Loucy (cell line): Measurements from ENCODE around the gene TNS3.

Source experiments
- H2AFZ ChIP-seq: fragments of 200-600 bp; sonication (generic); 2 replicates; pipeline ENCODE4 v1.6.0; 2016; ENCODE audit warnings: antibody characterized with exemption, mild to moderate bottlenecking, low read length, moderate library complexity
- H3F3A ChIP-seq: fragments of 200-600 bp; 2 replicates; pipeline ENCODE4 v1.6.0; 2016; ENCODE audit warnings: antibody characterized with exemption, low read depth, mild to moderate bottlenecking
- H3K27me3 ChIP-seq: fragments of 200-600 bp; sonication (generic); 2 replicates; pipeline ENCODE4 v1.6.1; 2014; ENCODE audit warnings: low read length, mild to moderate bottlenecking; ENCODE audit not compliant: insufficient read depth, poor library complexity, severe bottlenecking
- H3K36me3 ChIP-seq: fragments of 200-600 bp; sonication (generic); 2 replicates; pipeline ENCODE4 v1.6.1; 2016; ENCODE audit warnings: low read length; ENCODE audit not compliant: insufficient read depth
- H3K4me1 ChIP-seq: fragments of 200-600 bp; sonication (generic); 2 replicates; pipeline ENCODE4 v1.5.1; 2014; ENCODE audit warnings: low read length, mild to moderate bottlenecking; ENCODE audit not compliant: insufficient read depth, poor library complexity, severe bottlenecking
- H3K4me2 ChIP-seq: fragments of 200-600 bp; sonication (generic); 2 replicates; pipeline ENCODE4 v1.6.0; 2014; ENCODE audit warnings: antibody characterized with exemption, low read length, low read depth, mild to moderate bottlenecking; ENCODE audit not compliant: poor library complexity, severe bottlenecking
- H3K4me3 ChIP-seq: fragments of 200-600 bp; sonication (generic); 2 replicates; pipeline ENCODE4 v1.5.1; 2014; ENCODE audit warnings: low read length, mild to moderate bottlenecking, mixed read lengths; ENCODE audit not compliant: poor library complexity, severe bottlenecking
- H3K79me2 ChIP-seq: fragments of 200-600 bp; sonication (generic); 2 replicates; pipeline ENCODE4 v1.6.1; 2014; ENCODE audit warnings: low read length; ENCODE audit not compliant: insufficient read depth
- H3K9ac ChIP-seq: fragments of 200-600 bp; sonication (generic); 2 replicates; pipeline ENCODE4 v1.6.0; 2014; ENCODE audit warnings: mild to moderate bottlenecking, low read depth, low read length, moderate library complexity; ENCODE audit not compliant: poor library complexity, severe bottlenecking
- H3K9me2 ChIP-seq: fragments of 200-600 bp; sonication (generic); replicated peaks from 2 replicates; pipeline ENCODE4 v1.6.1; 2016; ENCODE audit warnings: low read depth, low read length, mixed read lengths
- H3K9me3 ChIP-seq: fragments of 200-600 bp; sonication (generic); 2 replicates; pipeline ENCODE4 v1.6.1; 2014; ENCODE audit warnings: mild to moderate bottlenecking, antibody characterized with exemption, low read length, low read depth; ENCODE audit not compliant: insufficient read depth
- H4K20me1 ChIP-seq: fragments of 200-600 bp; sonication (generic); 2 replicates; pipeline ENCODE4 v1.6.0; 2014; ENCODE audit warnings: antibody characterized with exemption, low read length, mild to moderate bottlenecking; ENCODE audit not compliant: insufficient read depth, poor library complexity, severe bottlenecking
- EZH2phosphoT487 ChIP-seq: fragments of 200-600 bp; IDR thresholded peaks from 2 replicates; pipeline ENCODE4 v1.6.1; 2018; ENCODE audit warnings: antibody characterized with exemption, mild to moderate bottlenecking, moderate library complexity, borderline replicate concordance
- TF ChIP-seq, protein P1 (sequence below): fragments of 200-600 bp; sonication (generic); conservative IDR thresholded peaks from 2 replicates; pipeline ENCODE4 v1.5.1; 2014; ENCODE audit warnings: mild to moderate bottlenecking, antibody characterized with exemption, low read length

The TNS3 gene

DNA sequence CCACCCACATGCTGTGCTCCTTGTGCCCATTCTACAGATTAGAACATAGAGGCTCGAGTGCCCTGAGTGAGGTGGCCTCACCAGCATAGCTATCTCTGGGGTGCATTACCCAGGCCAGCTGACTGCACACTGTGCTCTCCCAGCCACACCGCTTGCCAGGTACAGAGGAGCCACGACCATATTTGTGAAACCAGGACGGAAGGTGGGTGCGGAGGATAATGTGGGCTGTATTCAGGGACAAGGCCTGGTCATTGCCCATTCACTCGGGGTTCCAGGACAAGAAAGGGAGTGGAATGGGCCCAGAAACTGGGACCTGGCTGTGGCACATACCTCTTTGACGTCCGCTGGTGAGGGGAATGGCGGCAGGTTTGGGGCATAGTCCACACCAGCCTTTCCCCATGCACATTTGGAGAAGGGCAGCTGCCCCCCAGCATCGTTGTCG, 236.0 kb downstream of the TNS3 start:
- TF ChIP-seq, protein P1, sequence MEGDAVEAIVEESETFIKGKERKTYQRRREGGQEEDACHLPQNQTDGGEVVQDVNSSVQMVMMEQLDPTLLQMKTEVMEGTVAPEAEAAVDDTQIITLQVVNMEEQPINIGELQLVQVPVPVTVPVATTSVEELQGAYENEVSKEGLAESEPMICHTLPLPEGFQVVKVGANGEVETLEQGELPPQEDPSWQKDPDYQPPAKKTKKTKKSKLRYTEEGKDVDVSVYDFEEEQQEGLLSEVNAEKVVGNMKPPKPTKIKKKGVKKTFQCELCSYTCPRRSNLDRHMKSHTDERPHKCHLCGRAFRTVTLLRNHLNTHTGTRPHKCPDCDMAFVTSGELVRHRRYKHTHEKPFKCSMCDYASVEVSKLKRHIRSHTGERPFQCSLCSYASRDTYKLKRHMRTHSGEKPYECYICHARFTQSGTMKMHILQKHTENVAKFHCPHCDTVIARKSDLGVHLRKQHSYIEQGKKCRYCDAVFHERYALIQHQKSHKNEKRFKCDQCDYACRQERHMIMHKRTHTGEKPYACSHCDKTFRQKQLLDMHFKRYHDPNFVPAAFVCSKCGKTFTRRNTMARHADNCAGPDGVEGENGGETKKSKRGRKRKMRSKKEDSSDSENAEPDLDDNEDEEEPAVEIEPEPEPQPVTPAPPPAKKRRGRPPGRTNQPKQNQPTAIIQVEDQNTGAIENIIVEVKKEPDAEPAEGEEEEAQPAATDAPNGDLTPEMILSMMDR = no peak
- TF ChIP-seq EZH2phosphoT487 = no peak
- peaks cover 3% of the 10 kb centered on the region; the same call in 1 of the 2 replicates for H3K9me3 ChIP-seq
- no peak overlapping the region for H3K4me2 ChIP-seq
- H3K9me2 ChIP-seq = no peaks in the 10 kb centered on the region
- no peak overlapping the region for H3K4me3 ChIP-seq
- H4K20me1 ChIP-seq = no peaks in the 10 kb centered on the region
- H3F3A ChIP-seq = no peaks in the 10 kb centered on the region
- no peaks in the 10 kb centered on the region for H3K4me1 ChIP-seq
- H2AFZ ChIP-seq = no peak overlapping the region
- no peak overlapping the region for H3K9ac ChIP-seq
- H3K27me3 ChIP-seq = no peaks in the 10 kb centered on the region
- H3K36me3 ChIP-seq = no peaks in the 10 kb centered on the region
- no peaks in the 10 kb centered on the region for H3K79me2 ChIP-seq

DNA sequence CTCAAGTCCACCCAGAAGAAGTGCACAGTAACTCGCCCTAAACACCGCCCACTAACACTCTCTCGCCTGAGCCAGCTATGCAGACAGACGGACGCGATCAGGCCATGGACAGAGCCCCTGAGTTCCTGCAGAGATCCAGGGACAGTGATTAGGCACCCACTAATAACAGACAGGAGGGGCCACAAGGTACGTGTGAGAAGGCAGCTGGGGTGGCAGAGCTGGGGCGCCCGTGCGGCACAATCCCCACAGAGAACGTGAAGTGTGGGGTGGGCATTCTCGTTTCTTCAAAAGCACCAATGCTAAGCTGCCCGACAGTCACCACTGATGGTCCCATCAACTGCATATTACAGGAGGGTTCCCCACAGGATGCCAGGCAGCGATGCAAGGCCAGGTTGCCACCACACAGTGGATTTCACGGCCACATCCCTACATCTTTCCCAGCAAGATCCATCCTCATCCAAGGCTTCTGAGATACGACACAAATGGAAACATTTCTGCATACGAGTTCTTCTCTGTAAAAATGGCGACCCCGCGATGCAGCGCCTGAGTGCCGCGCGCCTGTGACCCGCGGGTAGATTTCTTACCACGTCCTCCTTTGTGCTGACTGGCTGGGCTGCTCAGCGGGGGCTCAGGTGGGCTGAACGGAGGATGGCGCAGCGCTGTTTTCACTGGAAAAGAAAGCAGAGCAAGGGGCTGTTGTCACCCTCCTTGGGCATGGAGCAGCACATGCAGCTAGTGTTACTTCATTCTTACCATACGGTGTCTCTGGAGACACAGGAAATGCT, 237.5 kb downstream of the TNS3 start:
- Histone ChIP-seq H3K4me1 (no peaks in the 10 kb centered on the region), H4K20me1 (no peaks in the 10 kb centered on the region), H2AFZ (no peak overlapping the region), H3K9me2 (no peaks in the 10 kb centered on the region), H3K4me2 (no peak overlapping the region), H3K9me3 (peaks cover 3% of the 10 kb centered on the region; the same call in 1 of the 2 replicates), H3K36me3 (no peaks in the 10 kb centered on the region), H3K27me3 (no peaks in the 10 kb centered on the region), H3K9ac (no peak overlapping the region), H3K79me2 (no peaks in the 10 kb centered on the region), H3K4me3 (no peak overlapping the region), H3F3A (no peaks in the 10 kb centered on the region)
- no peak for TF ChIP-seq EZH2phosphoT487
- TF ChIP-seq, protein P1 = no peak

DNA sequence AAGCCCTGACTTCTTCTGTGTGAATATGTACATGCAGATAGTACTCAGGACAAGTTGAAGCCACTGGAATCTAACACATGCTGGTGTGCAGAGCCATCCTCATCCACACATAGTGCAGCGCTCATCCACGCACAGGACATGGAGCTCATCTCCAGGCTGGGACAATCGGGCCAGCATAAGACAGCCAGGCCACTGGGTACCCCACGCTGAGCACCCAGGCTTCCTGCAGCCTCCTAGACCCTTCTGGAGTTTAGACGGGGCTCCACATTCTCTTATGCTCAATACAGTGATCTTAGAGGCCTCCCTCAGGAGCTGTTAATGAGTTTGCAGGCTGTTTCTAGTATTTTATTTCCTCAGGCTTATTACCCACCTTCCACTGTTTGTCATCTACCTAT, 238.9 kb downstream of the TNS3 start:
- no peaks in the 10 kb centered on the region for H4K20me1 ChIP-seq
- no peaks in the 10 kb centered on the region for H3K4me1 ChIP-seq
- no peaks in the 10 kb centered on the region for H3K9me2 ChIP-seq
- no peaks in the 10 kb centered on the region for H3K36me3 ChIP-seq
- no peaks in the 10 kb centered on the region for H3F3A ChIP-seq
- no peak overlapping the region for H2AFZ ChIP-seq
- TF ChIP-seq, protein P1 = no peak
- TF ChIP-seq EZH2phosphoT487 = no peak
- H3K4me3 ChIP-seq = no peak overlapping the region
- H3K27me3 ChIP-seq = no peaks in the 10 kb centered on the region
- H3K79me2 ChIP-seq = no peaks in the 10 kb centered on the region
- H3K9me3 ChIP-seq = peaks cover 3% of the 10 kb centered on the region; the same call in 1 of the 2 replicates
- no peak overlapping the region for H3K4me2 ChIP-seq
- no peak overlapping the region for H3K9ac ChIP-seq
